GM21390 (cell line): ENCODE data around the gene PTK7.
A peak's percentile ranks its signal among the peaks of the same experiment; 100 is the strongest.
"Not testable (repeated sequence)": the region's sequence is repeated elsewhere in the genome, so short reads cannot be mapped to it uniquely, and the experiment has no call there.

Experiments used
- ATAC-seq: cut with Tn5 transposase; IDR thresholded peaks from one replicate; pipeline ENCODE4 v1.9.1; 2021; ENCODE audit not compliant: unreplicated experiment

PTK7 gene

GRCh38 chr6:43075670-43076463, at the start of gene PTK7:
TSS of gene PTK7 (plus strand) at chr6:43076314. CDS start at chr6:43076489, 175 bp downstream.
- ATAC-seq, result no peak

GRCh38 chr6:43026365-43026764, 49.7 kb upstream of the PTK7 start:
- no peak for ATAC-seq

- ATAC-seq, result no peak
Measured at GRCh38 chr6:43029120-43029519, 47.0 kb upstream of the PTK7 start.

- ATAC-seq, result no peak
Measured at GRCh38 chr6:43032326-43032725, 43.8 kb upstream of the PTK7 start.

GRCh38 chr6:43033496-43034189, 42.5 kb upstream of the PTK7 start:
- ATAC-seq, result no peak

GRCh38 chr6:43034190-43034525, 42.0 kb upstream of the PTK7 start:
- no peak for ATAC-seq

GRCh38 chr6:43035495-43036194, 40.5 kb upstream of the PTK7 start:
- ATAC-seq, result no peak

- no peak for ATAC-seq
Measured at GRCh38 chr6:43036712-43037111, 39.4 kb upstream of the PTK7 start.

GRCh38 chr6:43037197-43037596, 38.9 kb upstream of the PTK7 start:
- no peak for ATAC-seq

GRCh38 chr6:43037706-43038105, 38.4 kb upstream of the PTK7 start:
- ATAC-seq, result no peak

GRCh38 chr6:43038727-43039126, 37.4 kb upstream of the PTK7 start:
- ATAC-seq, result no peak

- ATAC-seq, result no peak
Measured at GRCh38 chr6:43040542-43041257, 35.4 kb upstream of the PTK7 start.

GRCh38 chr6:43041475-43041874, 34.6 kb upstream of the PTK7 start:
- ATAC-seq, result not testable (repeated sequence)

GRCh38 chr6:43043310-43043709, 32.8 kb upstream of the PTK7 start:
- no peak for ATAC-seq

GRCh38 chr6:43045371-43045930, 30.7 kb upstream of the PTK7 start:
- no peak for ATAC-seq

GRCh38 chr6:43047998-43048397, 28.1 kb upstream of the PTK7 start:
- no peak for ATAC-seq

- ATAC-seq, result no peak
Measured at GRCh38 chr6:43050981-43051380, 25.1 kb upstream of the PTK7 start.

- ATAC-seq, result no peak
Measured at GRCh38 chr6:43052225-43052841, 23.8 kb upstream of the PTK7 start.

GRCh38 chr6:43052842-43053544, 23.1 kb upstream of the PTK7 start:
- ATAC-seq, result peak; percentile 22
